Motor neuron (in vitro differentiated cells): Measurements from ENCODE around the gene NME2. TPM values are rescaled to one million over a fixed set of nuclear protein-coding genes. Genes with fewer than 3 reads are reported as not detected.

Experiments
- ATAC-seq, 8 experiments: fragments of 200-7000 bp; cut with Tn5 transposase; replicated peaks in 6 of 8; 2 replicates each; pipeline ENCODE4 v1.8.0; 2021; ENCODE audit warnings: mild to moderate bottlenecking in 8 of 8, moderate library complexity in 8 of 8
- H3K27ac ChIP-seq, 2 donors: fragments of 250-450 bp; sonication (Bioruptor Pico); 2 replicates each; pipeline ENCODE4 v1.9.0; 2021; ENCODE audit warnings: antibody characterized with exemption in 2 of 2, mild to moderate bottlenecking in 2 of 2, moderate library complexity in 1 of 2
- H3K4me1 ChIP-seq, 2 donors: fragments of 250-450 bp; sonication (Bioruptor Pico); replicated peaks in 1 of 2; 2 replicates each; pipeline ENCODE4 v1.6.1; 2021; ENCODE audit warnings: antibody characterized with exemption in 2 of 2, mild to moderate bottlenecking in 2 of 2, moderate library complexity in 1 of 2
- H3K4me3 ChIP-seq, 5 donors: fragments of 250-450 bp; sonication (Bioruptor Pico); 2 replicates each; pipeline ENCODE4 v1.9.0; 2021; ENCODE audit warnings: antibody characterized with exemption in 5 of 5, mild to moderate bottlenecking in 5 of 5, moderate library complexity in 4 of 5
- WGBS, 10 experiments: fragments of 450-650 bp; shearing (Covaris generic); methylation state at CpG; one replicate each; pipeline ENCODE4 v1.0.0; 2022; 5-methylcytosine and 5-hydroxymethylcytosine counted together
- in situ Hi-C, 9 experiments: fragments of 400-800 bp; cut with MboI; loops; one replicate each; pipeline ENCODE4 v1.15.0; 2021; ENCODE audit warnings: low sequenced_read_pairs in 9 of 9, low pct_unique_long_range_greater_than_20kb in 2 of 9; ENCODE audit not compliant: unreplicated experiment in 9 of 9
- total RNA-seq, 8 experiments: library from RNA; unstranded; fragments of 300-600 nt; gene quantifications; 2 replicates each; pipeline versions ENCODE4 v1.2.3 to v1.2.4, GENCODE V29; 2022

The NME2 gene
- total RNA-seq, 8 experiments from 2014 or later = 352 to 700 (median 505) TPM

DNA sequence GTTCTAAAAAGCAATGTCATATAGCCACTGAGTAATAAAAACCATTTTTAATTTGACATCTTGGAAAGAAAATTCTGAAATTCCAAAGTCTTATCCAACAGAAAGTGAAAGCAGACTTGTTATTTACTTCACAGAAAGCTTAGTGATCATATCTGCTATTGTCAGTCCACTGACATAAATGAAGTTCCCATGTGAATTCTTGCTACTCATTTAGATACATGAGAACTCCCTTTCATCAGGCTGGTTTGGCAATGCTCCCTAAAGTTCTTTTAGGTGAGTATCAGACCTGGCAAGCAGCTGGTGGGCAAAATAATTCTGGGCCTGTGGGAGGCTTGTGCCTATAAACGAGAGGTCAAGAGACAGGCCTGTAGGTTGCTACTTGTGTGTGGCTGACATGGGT, 23.4 kb downstream of the NME2 start:
- Histone ChIP-seq H3K4me3 (no peak overlapping the region), H3K27ac (no peak overlapping the region), H3K4me1 (no peaks in the 10 kb centered on the region)
- WGBS, 10 experiments = 85 to 100% (median 86%) methylated on average over 1 of the region's 1 CpG; no CpG with 5 or more reads in 7 of the 10 experiments
- in situ Hi-C loops = no loop called here
- ATAC-seq = no peak

DNA sequence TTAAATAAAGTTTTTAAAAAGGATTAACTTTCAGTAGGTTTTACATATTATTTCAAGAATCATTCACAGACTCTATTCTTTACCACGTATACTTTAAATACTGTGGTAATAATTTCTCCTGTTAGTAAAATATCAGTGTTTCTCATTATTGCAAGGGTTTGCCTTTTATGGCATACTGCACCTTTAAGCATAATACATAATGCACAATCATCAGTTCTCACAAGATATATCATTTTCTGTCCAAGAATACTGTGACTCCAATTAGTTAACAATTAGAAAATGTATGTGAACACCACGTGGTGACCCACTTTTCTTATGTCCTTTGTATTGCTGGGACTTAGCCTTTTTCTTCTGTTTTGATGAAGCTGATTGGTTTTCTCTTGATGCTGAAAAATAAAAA, 25.7 kb downstream of the NME2 start:
- WGBS, 10 experiments = 64 to 100% (median 94%) methylated on average over 2 of the region's 2 CpGs; no CpG with 5 or more reads in 3 of the 10 experiments
- no peaks in the 10 kb centered on the region for H3K4me1 ChIP-seq
- no peak for ATAC-seq
- no peak overlapping the region for H3K4me3 ChIP-seq
- H3K27ac ChIP-seq = no peak overlapping the region
- in situ Hi-C loops = no loop called here

DNA sequence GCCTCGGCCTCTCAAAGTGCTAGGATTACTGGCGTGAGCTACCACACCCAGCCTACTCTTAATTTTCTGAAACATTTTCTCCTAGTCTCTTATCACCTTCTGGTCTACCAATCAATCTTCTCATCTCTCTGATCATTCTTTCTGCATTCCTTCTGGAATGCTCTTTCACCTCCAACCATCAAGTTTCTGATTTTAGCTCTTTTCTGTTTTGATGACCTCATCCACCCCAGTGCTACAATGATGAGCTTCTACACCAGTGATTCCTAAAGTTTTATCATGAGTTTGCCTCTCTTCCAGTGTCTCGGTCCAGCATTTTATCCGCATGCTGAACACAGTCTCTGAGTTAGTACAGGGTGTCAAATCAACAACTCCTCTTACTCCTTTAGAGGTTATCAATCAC, 31.5 kb downstream of the NME2 start:
- in situ Hi-C loops = no loop called here
- no peak overlapping the region for H3K27ac ChIP-seq
- ATAC-seq = no peak
- WGBS, 10 experiments = 85 to 100% (median 100%) methylated on average over 1 to 4 of the region's 4 CpGs
- no peaks in the 10 kb centered on the region for H3K4me1 ChIP-seq
- no peak overlapping the region for H3K4me3 ChIP-seq

DNA sequence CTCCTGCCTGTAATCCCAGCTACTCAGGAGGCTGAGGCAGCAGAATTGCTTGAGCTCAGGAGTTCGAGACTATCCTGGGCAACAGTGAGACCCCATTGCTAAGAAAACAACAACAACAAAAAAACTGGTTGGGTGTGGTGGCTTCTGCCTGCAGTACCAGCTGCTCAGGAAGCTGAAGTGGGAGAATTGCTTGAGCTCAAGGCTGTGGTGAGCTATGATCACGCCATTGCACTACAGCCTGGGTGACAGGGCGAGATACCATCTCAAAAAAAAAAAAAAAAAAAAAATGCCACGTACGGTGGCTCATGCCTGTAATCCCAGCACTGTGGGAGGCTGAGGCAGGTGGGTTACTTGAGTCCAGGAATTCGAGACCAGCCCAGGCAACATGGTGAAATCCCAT, 34.1 kb downstream of the NME2 start:
- no peak for ATAC-seq
- in situ Hi-C loops = no loop called here
- no peaks in the 10 kb centered on the region for H3K4me1 ChIP-seq
- no peak overlapping the region for H3K27ac ChIP-seq
- 60 to 100% (median 96%) methylated on average over 1 to 5 of the region's 6 CpGs; no CpG with 5 or more reads in 4 of the 10 experiments for WGBS, 10 experiments
- no peak overlapping the region for H3K4me3 ChIP-seq

DNA sequence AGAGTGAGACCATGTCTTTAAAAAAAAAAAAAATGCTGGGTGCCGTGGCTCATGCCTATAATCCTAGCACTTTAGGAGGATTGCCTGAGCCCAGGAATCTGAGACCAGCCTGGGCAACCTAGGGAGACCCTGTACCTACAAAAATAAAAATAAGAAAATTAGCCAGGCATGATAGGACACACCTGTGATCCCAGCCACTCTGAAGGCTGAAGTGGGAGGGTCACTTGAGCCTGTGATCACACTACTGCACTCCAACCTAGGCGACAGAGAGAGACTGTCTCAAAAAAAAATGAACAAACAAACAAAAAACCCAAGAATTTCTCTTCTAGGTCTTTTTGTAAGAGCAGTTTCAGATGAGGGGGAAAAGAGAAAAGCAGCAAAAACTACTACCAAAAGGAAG, 34.6 kb downstream of the NME2 start:
- ATAC-seq = no peak
- in situ Hi-C loops = no loop called here

DNA sequence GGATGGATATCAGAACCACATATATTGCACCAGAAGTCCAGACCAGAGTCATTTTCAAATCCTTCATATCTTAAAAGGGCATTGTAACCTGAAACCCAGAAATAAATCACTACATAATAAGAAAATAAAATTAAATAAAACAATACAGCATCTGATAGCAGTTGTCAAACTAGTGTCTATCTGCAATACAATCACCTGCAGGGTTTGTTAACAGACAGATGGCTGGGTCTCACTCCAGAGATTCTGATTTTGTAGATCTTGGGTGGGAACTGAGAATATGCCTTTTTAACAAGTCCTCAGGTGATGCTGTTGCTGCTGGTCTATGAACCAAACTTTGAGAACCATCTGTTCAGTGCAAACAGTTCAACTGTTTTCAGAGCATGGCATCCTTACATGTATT, 37.6 kb downstream of the NME2 start:
- no peak overlapping the region for H3K27ac ChIP-seq
- H3K4me1 ChIP-seq = no peaks in the 10 kb centered on the region
- in situ Hi-C loops = no loop called here
- ATAC-seq = no peak
- no peak overlapping the region for H3K4me3 ChIP-seq

More for the DNA sequence above, 34.6 kb downstream of the NME2 start:
- WGBS, 10 experiments = 80 to 100% (median 93%) methylated on average over 1 to 2 of the region's 2 CpGs; no CpG with 5 or more reads in 1 of the 10 experiments
- H3K4me3 ChIP-seq = no peak overlapping the region
- H3K27ac ChIP-seq = no peak overlapping the region
- H3K4me1 ChIP-seq = no peaks in the 10 kb centered on the region

DNA sequence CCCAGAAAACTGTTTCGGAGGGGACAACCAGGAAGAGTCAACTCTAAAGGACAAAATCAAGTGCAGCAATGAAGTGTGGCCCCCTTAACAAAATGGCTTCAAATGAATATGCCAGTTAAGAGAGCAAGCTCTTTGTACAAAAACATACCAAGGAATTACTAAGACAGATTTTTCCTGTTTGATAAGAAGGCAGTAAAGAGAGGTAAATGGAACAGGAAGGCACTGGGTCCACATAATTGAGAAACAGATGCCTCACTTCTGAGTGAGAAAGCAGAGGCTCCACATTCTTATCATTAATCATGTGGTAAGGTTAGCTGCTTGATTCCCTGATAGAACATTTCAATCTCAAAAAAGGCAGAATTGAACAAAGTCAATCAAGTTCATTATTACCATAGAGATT, 48.7 kb downstream of the NME2 start:
- no peak overlapping the region for H3K27ac ChIP-seq
- ATAC-seq = no peak
- no peak overlapping the region for H3K4me3 ChIP-seq
- H3K4me1 ChIP-seq = no peaks in the 10 kb centered on the region
- in situ Hi-C loops = no loop called here
- 60 to 100% (median 100%) methylated on average over 1 of the region's 1 CpG; no CpG with 5 or more reads in 5 of the 10 experiments for WGBS, 10 experiments

DNA sequence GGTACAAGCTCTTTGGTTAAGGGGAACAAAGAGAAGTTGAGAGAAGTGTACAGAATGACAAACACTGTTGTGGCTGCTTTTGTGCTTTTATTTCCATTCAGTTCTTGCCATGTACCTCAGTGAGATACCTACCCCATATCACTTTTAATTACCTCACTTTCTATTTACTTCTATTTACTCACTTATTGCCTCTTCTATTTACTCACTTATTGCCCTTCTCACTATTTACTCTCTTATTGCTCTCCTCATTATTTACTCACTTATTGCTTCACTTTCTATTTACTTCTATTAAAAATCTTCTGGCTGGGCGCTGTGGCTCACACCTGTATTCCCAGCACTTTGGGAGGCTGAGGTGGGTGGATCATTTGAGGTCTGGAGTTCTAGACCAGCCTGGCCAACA, 51.7 kb downstream of the NME2 start:
- H3K4me3 ChIP-seq = no peak overlapping the region
- H3K27ac ChIP-seq = no peak overlapping the region
- ATAC-seq = no peak
- no peaks in the 10 kb centered on the region for H3K4me1 ChIP-seq
- WGBS, 10 experiments = 91 to 100% (median 100%) methylated on average over 1 of the region's 1 CpG; no CpG with 5 or more reads in 4 of the 10 experiments
- in situ Hi-C loops = no loop called here

DNA sequence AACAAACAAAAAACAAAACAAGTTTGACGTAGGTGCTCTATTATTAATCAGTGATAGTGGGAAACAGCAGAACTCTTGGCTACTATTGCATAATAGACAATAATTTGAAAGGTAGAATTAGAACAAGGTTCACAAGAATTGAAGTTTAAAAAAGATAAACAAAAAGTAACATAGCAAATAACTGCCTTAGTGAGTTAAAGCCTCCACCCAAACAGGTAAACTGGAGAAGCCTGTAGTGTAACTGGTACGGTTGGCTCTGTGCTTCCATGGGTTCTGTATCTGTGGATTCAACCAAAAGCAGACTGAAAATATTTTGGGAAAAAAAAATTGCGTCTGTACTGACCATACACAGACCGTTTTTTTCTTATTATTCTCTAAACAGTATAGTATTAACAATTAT, 55.1 kb downstream of the NME2 start:
- in situ Hi-C loops = no loop called here
- no peaks in the 10 kb centered on the region for H3K4me1 ChIP-seq
- ATAC-seq = no peak
- no peak overlapping the region for H3K27ac ChIP-seq
- 51 to 100% (median 81%) methylated on average over 1 to 4 of the region's 4 CpGs for WGBS, 10 experiments
- no peak overlapping the region for H3K4me3 ChIP-seq

Other genes with a start within 250 kb of the NME2 start
- gene SPAG9, start 45.5 kb upstream of the NME2 start, total RNA-seq = 100 to 1,000 TPM in 7 of 8 experiments, 10 to 100 TPM in 1; 94.7 to 214 (median 139) TPM
- gene NME1, start 12.9 kb upstream of the NME2 start, total RNA-seq = 100 to 1,000 TPM; 140 to 332 (median 213) TPM
- gene MBTD1, start 93.6 kb downstream of the NME2 start, total RNA-seq = 10 to 100 TPM; 15.3 to 56.2 (median 19.8) TPM
- gene UTP18, start 94.1 kb downstream of the NME2 start, total RNA-seq = 10 to 100 TPM; 28.7 to 47.1 (median 37.6) TPM